ENCODE results near the gene TNIP3. TPM values are rescaled to one million over a fixed set of nuclear protein-coding genes. Genes with fewer than 3 reads are reported as not detected.

The TNIP3 gene
- total RNA-seq, 2 donors from 2014 or later: 3.6 to 7.5 TPM

DNA sequence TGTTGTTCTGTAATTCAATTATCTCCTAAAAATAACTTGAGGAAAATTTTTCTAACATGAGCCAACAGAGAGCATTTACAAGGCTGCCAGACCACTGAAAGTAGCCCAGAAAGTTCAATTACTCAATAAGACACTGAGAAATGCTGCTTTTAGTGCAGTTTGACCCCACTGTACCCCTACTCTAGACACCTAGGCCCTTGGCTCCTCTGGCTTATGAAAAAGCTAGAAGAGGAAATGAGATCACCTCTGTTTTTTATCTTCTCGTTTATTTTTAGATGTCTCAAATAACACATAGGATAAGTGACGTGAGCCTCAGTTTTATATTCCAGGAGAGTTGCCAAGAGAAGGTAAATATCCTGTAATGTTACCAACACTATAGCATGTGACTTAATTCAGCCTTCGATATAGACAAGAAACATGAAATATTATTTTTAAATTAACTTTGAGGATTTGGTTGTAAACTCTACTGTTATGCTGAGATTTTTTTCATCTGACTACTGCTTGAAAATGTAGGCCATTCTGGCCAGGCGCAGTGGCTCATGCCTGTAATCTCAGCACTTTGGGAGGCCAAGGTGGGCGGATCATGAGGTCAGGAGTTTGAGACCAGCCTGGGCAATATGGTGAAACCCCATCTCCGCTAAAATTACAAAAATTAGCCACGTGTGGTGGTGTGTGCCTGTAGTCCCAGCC, 24.4 kb downstream of the TNIP3 start:
- Mint-ChIP-seq H3K36me3 (ENCODE audit: low read depth) (peaks cover 48% of the 10 kb centered on the region), H3K9me3 (no peaks in the 10 kb centered on the region), H3K27me3 (no peaks in the 10 kb centered on the region), H3K4me3 (peak overlapping the region; percentile 20), H3K27ac (peak overlapping the region; percentile 8), H3K4me1 (peaks cover 27% of the 10 kb centered on the region)
- ATAC-seq (replicated peaks): peak; percentile 72

DNA sequence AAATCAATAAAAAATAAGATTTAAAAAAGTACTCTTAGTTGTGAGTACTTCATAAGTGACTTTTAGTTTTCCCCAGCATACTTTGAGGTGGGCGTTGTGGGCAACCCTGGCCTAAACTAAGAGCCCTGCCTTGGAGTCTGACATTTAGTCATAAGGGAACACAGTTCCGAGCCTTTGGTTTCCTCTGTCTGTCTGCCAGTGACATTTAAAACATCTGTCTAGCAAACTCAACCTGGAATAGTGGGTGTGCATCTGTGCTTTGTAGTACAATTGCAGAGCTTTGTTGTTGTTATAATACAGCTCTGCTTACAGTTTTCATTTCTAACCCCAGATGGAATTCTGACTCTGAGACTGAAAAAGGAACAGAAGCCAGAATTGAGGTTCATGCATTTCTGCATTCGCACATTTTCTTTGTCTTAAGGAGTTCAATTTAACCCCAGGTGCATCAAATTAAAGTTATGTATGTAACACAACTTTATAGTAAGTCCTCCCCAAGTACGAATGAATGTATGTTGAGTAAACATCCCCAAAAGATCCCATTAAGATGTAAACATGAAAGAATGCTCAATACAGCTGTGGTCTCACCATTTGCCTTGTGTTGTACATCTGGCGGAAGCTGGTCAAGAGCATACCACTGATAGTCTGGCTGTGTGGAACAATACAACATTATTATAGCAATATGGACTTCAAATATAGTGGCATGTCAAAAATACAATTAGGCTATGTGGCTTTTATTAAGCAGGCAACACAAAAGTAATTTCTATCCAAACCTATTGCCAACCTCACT, 25.9 kb downstream of the TNIP3 start:
- H3K36me3 Mint-ChIP-seq (ENCODE audit: low read depth): peaks cover 41% of the 10 kb centered on the region
- no peaks in the 10 kb centered on the region for H3K9me3 Mint-ChIP-seq
- H3K4me1 Mint-ChIP-seq: peaks cover 27% of the 10 kb centered on the region
- ATAC-seq (replicated peaks): peak; percentile 88
- H3K27ac Mint-ChIP-seq: peak overlapping the region; percentile 8
- no peaks in the 10 kb centered on the region for H3K27me3 Mint-ChIP-seq
- H3K4me3 Mint-ChIP-seq: peak overlapping the region; percentile 11

DNA sequence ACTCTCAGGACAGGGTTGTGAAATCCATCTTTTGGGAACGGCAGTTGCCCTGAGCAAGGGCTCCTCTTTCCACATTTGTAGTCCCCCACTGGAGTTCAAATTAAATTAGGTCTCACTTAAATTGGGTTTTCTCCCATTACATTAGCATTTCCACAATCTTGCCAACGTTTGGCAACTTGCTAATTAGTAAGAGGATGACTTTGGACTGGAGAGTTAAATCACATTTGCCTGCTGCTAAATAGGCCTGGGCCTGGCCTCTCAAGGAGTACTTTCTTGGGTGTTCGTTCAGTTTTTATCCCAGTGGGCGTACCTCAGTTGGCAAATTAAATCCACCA, 33.8 kb downstream of the TNIP3 start:
- H3K4me1 Mint-ChIP-seq: peaks cover 6% of the 10 kb centered on the region
- no peak overlapping the region for H3K4me3 Mint-ChIP-seq
- H3K27me3 Mint-ChIP-seq: no peaks in the 10 kb centered on the region
- no peak overlapping the region for H3K27ac Mint-ChIP-seq
- ATAC-seq (replicated peaks): no peak
- H3K36me3 Mint-ChIP-seq (ENCODE audit: low read depth): peaks cover 7% of the 10 kb centered on the region
- no peaks in the 10 kb centered on the region for H3K9me3 Mint-ChIP-seq

DNA sequence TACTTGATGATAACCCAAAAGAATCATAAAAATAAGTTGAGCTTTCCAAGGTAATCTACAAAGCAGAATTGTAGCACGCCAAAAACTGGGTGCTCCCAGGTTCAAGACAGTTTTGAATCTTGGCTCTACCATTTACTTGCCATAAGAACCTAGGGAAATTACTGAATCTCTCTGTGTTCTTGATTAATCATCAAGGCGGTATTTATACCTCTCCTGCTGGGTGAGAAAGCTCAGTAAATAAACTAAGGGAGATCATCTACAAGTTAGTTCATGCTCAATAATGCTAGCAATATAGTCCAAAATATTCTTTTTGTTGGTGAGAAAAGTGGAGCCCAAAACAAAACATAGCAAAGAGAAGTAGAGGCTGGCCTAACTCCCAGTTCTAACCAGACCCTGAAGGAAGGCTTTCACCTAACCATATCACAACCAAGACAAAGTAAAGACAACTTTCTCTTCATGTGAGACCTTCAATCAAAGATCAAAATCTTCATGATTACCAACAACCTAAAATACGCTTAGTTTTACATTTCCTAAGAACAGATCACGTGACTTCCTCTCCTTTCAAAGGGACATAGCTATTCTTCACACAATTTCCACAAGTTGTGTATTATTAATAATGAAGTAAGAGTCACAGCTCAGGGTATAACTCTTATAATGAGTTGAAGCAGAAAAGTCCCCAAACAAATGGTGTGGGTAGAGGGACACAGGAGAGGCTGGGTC, 34.4 kb downstream of the TNIP3 start:
- no peak for ATAC-seq (replicated peaks)
- Mint-ChIP-seq H3K36me3 (ENCODE audit: low read depth) (peaks cover 2% of the 10 kb centered on the region), H3K4me3 (no peak overlapping the region), H3K4me1 (peaks cover 11% of the 10 kb centered on the region), H3K9me3 (no peaks in the 10 kb centered on the region), H3K27ac (no peak overlapping the region), H3K27me3 (no peaks in the 10 kb centered on the region)

DNA sequence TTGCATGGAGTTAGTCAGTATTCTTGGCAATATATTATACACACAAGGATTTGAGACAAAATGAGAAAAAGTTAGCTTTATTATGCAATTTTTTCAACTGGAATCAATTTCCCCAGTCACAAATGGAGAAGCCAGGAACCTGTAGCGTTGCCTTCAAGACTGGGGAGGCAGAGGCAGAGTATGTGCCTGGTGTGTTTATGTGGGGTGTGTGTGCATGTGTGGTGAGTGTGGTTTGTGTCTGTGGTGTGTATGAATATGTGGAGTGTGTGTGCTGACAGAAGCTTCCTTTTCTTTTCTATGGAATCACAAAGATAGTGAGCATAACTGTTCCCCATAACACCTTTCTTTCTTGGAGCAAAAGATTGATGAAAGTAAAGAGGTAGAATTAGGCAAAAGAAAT, 37.0 kb downstream of the TNIP3 start:
- ATAC-seq (replicated peaks): no peak
- H3K9me3 Mint-ChIP-seq: no peaks in the 10 kb centered on the region

DNA sequence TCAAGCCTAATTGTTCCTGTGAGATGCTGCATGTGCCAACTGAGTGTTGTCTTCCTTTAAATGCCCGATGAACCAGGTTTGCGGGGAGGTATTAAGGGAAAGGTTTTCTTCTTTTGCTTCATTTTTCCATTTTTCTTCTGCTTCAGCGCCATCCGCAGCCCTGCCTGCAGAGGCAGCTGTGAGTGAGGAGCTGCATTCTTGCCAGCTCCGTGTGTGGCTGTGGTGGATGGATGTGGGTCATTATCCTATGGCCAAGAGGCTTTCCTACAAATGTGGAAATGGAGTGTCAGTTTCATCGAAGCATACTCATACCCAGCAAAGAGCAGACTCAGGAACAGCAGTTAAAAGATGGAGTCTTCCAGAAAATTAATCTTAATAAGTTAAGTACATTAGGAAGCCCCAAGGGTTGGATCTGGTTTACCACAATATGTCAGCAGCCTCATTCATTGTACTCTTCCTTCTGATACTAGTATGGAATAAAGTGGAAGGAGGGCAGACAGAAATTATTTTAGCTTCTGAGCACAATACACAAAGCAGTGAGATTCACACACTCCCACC, 37.6 kb downstream of the TNIP3 start:
- ATAC-seq (replicated peaks): no peak
- no peaks in the 10 kb centered on the region for H3K36me3 Mint-ChIP-seq (ENCODE audit: low read depth)
- H3K9me3 Mint-ChIP-seq: no peaks in the 10 kb centered on the region
- no peak overlapping the region for H3K27ac Mint-ChIP-seq
- H3K27me3 Mint-ChIP-seq: no peaks in the 10 kb centered on the region
- H3K4me3 Mint-ChIP-seq: no peak overlapping the region
- peaks cover 11% of the 10 kb centered on the region for H3K4me1 Mint-ChIP-seq

More for the DNA sequence above, 37.0 kb downstream of the TNIP3 start:
- Mint-ChIP-seq H3K27ac (no peak overlapping the region), H3K27me3 (no peaks in the 10 kb centered on the region), H3K4me3 (no peak overlapping the region), H3K4me1 (peaks cover 11% of the 10 kb centered on the region), H3K36me3 (ENCODE audit: low read depth) (no peaks in the 10 kb centered on the region)

DNA sequence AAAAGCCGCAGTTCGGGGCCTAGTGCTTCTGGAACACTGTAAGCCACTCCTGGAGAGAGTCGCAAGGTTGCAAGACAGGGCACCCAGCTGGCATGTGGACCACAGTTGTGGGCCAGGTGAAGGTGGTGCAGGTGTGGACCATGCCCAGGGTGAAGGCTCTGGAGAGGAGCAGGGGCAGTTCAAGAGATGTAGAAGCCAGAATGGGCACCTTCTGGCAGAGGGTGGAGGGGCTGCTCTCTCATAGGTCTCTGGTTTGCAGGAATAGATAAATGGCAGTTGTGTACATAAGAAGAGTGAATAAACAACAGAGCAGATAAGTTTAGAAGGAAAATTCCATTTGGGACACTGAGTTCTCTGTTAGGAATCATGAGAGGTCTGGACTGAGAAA, 38.6 kb downstream of the TNIP3 start:
- no peaks in the 10 kb centered on the region for H3K36me3 Mint-ChIP-seq (ENCODE audit: low read depth)
- no peaks in the 10 kb centered on the region for H3K9me3 Mint-ChIP-seq

DNA sequence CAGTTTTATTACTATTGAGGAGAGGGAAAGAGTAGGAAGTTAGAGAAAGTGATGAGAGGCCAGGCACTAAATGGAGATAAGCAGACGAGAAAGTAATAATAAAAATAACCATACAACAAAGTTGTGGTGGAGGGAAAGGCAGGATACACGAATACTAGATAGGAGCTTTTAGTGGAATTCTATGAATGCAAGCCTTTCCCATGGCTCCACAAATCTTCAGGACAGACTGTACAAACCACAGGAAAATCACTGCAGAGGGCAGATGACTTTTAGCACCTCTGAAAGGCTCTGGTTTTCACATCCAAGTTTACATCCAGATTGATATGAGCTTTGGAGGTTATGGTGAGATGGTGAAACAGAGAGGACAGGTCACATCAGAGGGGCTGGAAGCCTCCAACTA, 41.5 kb downstream of the TNIP3 start:
- Mint-ChIP-seq H3K4me1 (peaks cover 20% of the 10 kb centered on the region), H3K36me3 (ENCODE audit: low read depth) (no peaks in the 10 kb centered on the region), H3K9me3 (no peaks in the 10 kb centered on the region), H3K4me3 (no peak overlapping the region), H3K27ac (no peak overlapping the region), H3K27me3 (no peaks in the 10 kb centered on the region)
- ATAC-seq (replicated peaks): no peak

More for the DNA sequence above, 38.6 kb downstream of the TNIP3 start:
- no peaks in the 10 kb centered on the region for H3K27me3 Mint-ChIP-seq
- H3K4me1 Mint-ChIP-seq: peaks cover 15% of the 10 kb centered on the region
- H3K4me3 Mint-ChIP-seq: no peak overlapping the region
- no peak for ATAC-seq (replicated peaks)
- H3K27ac Mint-ChIP-seq: no peak overlapping the region

DNA sequence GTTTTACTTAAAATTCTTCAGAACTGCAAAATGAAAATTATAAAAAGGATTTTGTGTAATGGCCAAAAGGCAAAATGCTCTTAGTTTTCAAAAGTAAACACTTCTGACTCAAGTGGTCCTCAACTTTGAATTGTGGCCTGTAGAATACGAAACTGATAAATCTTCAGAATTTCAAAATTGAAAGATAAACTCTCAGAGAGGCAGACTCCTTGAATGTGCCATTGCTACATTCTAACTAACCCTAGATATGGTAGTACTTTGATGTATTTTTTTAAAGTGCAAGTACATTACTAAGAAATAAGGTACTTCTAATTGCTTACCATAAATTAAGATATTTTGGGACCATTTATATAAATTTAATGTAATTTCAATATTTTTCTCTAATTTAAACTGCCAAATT, 44.4 kb downstream of the TNIP3 start:
- Mint-ChIP-seq H3K4me3 (no peak overlapping the region), H3K9me3 (no peaks in the 10 kb centered on the region), H3K36me3 (ENCODE audit: low read depth) (no peaks in the 10 kb centered on the region), H3K27ac (no peak overlapping the region), H3K27me3 (no peaks in the 10 kb centered on the region), H3K4me1 (peaks cover 10% of the 10 kb centered on the region)
- no peak for ATAC-seq (replicated peaks)

DNA sequence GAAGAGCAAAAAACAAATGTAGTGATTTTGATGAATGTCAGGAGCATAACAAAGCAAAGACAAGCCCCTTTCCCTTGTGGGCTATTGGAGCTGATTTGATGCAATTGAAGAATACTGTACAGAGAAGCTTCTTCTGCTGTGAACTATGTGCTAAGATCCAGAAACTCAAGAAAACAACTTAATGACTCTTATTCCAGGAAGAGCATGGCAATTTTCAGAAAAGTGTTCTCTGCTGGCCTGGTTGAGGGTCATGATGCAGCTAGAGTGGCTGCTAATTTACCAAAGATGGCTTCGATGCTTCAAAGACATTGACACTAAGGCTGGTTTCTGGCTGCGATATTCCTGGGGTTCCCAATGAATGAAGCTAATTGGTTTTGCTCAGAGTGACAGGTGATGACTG, 45.8 kb downstream of the TNIP3 start:
- H3K9me3 Mint-ChIP-seq: no peaks in the 10 kb centered on the region
- no peaks in the 10 kb centered on the region for H3K36me3 Mint-ChIP-seq (ENCODE audit: low read depth)
- H3K4me3 Mint-ChIP-seq: no peak overlapping the region
- ATAC-seq (replicated peaks): no peak
- no peak overlapping the region for H3K27ac Mint-ChIP-seq
- no peaks in the 10 kb centered on the region for H3K27me3 Mint-ChIP-seq
- H3K4me1 Mint-ChIP-seq: peaks cover 16% of the 10 kb centered on the region

DNA sequence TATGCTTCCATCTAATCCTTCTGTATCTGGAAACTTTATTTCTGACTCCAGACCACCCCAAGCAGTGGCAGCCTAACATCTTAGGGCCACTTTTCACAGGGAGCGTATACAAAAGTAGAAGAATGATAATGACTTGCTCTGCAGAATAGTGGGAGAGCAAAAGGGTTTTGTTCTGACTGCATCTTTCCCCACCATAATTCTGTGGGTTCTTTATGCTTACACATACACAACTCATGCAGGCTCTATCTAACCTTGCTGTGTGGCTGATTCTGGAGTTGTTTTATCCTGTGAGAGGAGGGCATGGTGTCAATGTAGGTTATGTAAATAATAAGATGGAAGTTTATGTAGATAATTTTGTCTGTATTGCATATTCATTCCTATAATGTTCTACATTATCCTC, 49.4 kb downstream of the TNIP3 start:
- ATAC-seq (replicated peaks): peak; percentile 79
- no peak overlapping the region for H3K4me3 Mint-ChIP-seq
- H3K27ac Mint-ChIP-seq: no peak overlapping the region

DNA sequence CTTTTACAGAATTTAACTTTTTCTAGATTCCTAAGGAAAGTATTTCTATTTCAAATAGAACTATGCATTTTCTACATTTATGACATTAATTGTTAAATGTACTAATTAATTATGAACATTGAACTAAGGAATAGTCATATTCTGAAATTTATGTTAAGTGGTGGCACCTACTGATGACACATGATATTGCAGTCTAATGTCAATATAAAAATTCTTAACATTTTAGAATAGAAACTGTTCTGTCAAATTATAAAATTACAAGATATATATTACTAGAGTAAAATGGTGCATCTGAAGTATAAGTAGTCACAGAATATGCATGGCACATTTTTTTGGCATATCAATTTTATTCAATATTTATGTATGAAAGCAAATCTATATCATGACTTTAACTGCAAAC, 51.6 kb downstream of the TNIP3 start:
- no peak overlapping the region for H3K27ac Mint-ChIP-seq
- peaks cover 11% of the 10 kb centered on the region for H3K4me1 Mint-ChIP-seq
- ATAC-seq (replicated peaks): no peak
- H3K36me3 Mint-ChIP-seq (ENCODE audit: low read depth): no peaks in the 10 kb centered on the region
- no peak overlapping the region for H3K4me3 Mint-ChIP-seq
- no peaks in the 10 kb centered on the region for H3K9me3 Mint-ChIP-seq
- H3K27me3 Mint-ChIP-seq: no peaks in the 10 kb centered on the region

More for the DNA sequence above, 49.4 kb downstream of the TNIP3 start:
- Mint-ChIP-seq H3K9me3 (no peaks in the 10 kb centered on the region), H3K27me3 (no peaks in the 10 kb centered on the region), H3K36me3 (ENCODE audit: low read depth) (no peaks in the 10 kb centered on the region), H3K4me1 (peaks cover 12% of the 10 kb centered on the region)

DNA sequence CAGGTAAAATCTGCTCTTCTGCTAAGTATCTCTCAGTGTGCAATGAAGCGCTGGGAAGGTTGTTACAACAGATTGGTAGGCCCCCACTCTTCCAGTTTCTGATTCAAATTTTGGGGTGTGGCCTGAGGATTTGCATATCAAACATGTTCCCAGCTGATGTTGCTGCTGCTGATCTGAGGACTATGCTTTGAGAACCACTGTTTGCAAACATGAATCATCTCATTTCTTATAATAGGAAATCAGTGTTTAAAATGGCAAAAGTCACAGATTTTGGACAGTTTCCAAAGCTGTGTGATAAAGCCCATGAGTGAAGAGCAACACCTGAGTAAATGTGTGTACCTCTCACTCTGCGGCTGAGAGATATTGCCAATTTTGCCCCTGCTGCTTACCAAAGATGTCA, 55.6 kb downstream of the TNIP3 start:
- H3K4me3 Mint-ChIP-seq: no peak overlapping the region
- no peak for ATAC-seq (replicated peaks)

DNA sequence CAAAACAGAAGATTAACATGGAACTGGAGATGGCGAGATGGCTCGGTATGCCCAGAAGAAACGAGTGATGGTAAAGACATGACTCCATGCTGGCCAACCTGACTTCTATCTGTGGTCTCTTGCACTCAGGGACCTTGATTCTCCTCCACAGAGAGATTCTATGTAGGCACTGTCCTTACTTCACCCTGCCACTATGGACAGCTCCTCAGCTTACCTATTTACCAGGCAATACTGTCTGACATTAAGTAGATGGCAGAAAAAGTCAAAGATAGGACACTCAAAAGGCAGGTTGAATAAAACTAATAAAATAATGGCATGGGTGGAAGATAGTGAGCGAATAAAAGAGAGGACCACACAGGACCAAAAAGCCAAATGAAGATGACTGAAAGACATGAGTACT, 56.6 kb downstream of the TNIP3 start:
- Mint-ChIP-seq H3K27ac (no peak overlapping the region), H3K9me3 (no peaks in the 10 kb centered on the region), H3K36me3 (ENCODE audit: low read depth) (no peaks in the 10 kb centered on the region), H3K4me3 (no peak overlapping the region), H3K27me3 (no peaks in the 10 kb centered on the region), H3K4me1 (peaks cover 4% of the 10 kb centered on the region)
- no peak for ATAC-seq (replicated peaks)

More for the DNA sequence above, 55.6 kb downstream of the TNIP3 start:
- no peaks in the 10 kb centered on the region for H3K27me3 Mint-ChIP-seq
- no peaks in the 10 kb centered on the region for H3K9me3 Mint-ChIP-seq
- H3K4me1 Mint-ChIP-seq: peaks cover 4% of the 10 kb centered on the region
- H3K36me3 Mint-ChIP-seq (ENCODE audit: low read depth): no peaks in the 10 kb centered on the region
- no peak overlapping the region for H3K27ac Mint-ChIP-seq

All from activated T-helper 17 cell treated with anti-CD3 and anti-CD28 coated beads, Interleukin-2, amount 50 U/mL, for 72 hours (primary cell).